ENCODE measurements around the gene KCNMA1.

The KCNMA1 gene

GRCh38 chr10:77190291-77190690, 447.3 kb downstream of the KCNMA1 start:
- WGBS, 2 experiments, result 85 to 95% methylated on average over 1 of the region's 1 CpG
- H3K4me1 ChIP-seq (ENCODE audit: control insufficient read depth, insufficient read depth, low read length), result no peaks in the 10 kb centered on the region
- no peaks in the 10 kb centered on the region for H3K9me3 ChIP-seq (ENCODE audit: control insufficient read depth, low read length)
- H3K27ac ChIP-seq (ENCODE audit: insufficient read depth, low read depth, low read length, poor library complexity, severe bottlenecking), result no peak overlapping the region
- no peak overlapping the region for H3K4me3 ChIP-seq (ENCODE audit: insufficient read depth, low read depth, low read length)
- H3K27me3 ChIP-seq (ENCODE audit: control insufficient read depth, insufficient read depth, low read length, poor library complexity, severe bottlenecking), result no peaks in the 10 kb centered on the region
- H3K36me3 ChIP-seq (ENCODE audit: control insufficient read depth, insufficient read depth, low read length), result no peaks in the 10 kb centered on the region

- WGBS, 2 experiments, result 91 to 94% methylated on average over 3 to 4 of the region's 4 CpGs
- no peaks in the 10 kb centered on the region for H3K4me1 ChIP-seq (ENCODE audit: control insufficient read depth, insufficient read depth, low read length)
- no peak overlapping the region for H3K27ac ChIP-seq (ENCODE audit: insufficient read depth, low read depth, low read length, poor library complexity, severe bottlenecking)
- H3K36me3 ChIP-seq (ENCODE audit: control insufficient read depth, insufficient read depth, low read length), result no peaks in the 10 kb centered on the region
- H3K27me3 ChIP-seq (ENCODE audit: control insufficient read depth, insufficient read depth, low read length, poor library complexity, severe bottlenecking), result no peaks in the 10 kb centered on the region
- no peaks in the 10 kb centered on the region for H3K9me3 ChIP-seq (ENCODE audit: control insufficient read depth, low read length)
- no peak overlapping the region for H3K4me3 ChIP-seq (ENCODE audit: insufficient read depth, low read depth, low read length)
These were observed 448.1 kb downstream of the KCNMA1 start for GRCh38 chr10:77189520-77189919.

GRCh38 chr10:77189075-77189474, 448.5 kb downstream of the KCNMA1 start:
- H3K27me3 ChIP-seq (ENCODE audit: control insufficient read depth, insufficient read depth, low read length, poor library complexity, severe bottlenecking), result no peaks in the 10 kb centered on the region
- no peak overlapping the region for H3K4me3 ChIP-seq (ENCODE audit: insufficient read depth, low read depth, low read length)
- no peaks in the 10 kb centered on the region for H3K4me1 ChIP-seq (ENCODE audit: control insufficient read depth, insufficient read depth, low read length)
- H3K36me3 ChIP-seq (ENCODE audit: control insufficient read depth, insufficient read depth, low read length), result no peaks in the 10 kb centered on the region
- H3K9me3 ChIP-seq (ENCODE audit: control insufficient read depth, low read length), result no peaks in the 10 kb centered on the region
- 93 to 96% methylated on average over 4 of the region's 4 CpGs for WGBS, 2 experiments
- no peak overlapping the region for H3K27ac ChIP-seq (ENCODE audit: insufficient read depth, low read depth, low read length, poor library complexity, severe bottlenecking)

- no peaks in the 10 kb centered on the region for H3K27me3 ChIP-seq (ENCODE audit: control insufficient read depth, insufficient read depth, low read length, poor library complexity, severe bottlenecking)
- no peaks in the 10 kb centered on the region for H3K4me1 ChIP-seq (ENCODE audit: control insufficient read depth, insufficient read depth, low read length)
- no peak overlapping the region for H3K27ac ChIP-seq (ENCODE audit: insufficient read depth, low read depth, low read length, poor library complexity, severe bottlenecking)
- H3K9me3 ChIP-seq (ENCODE audit: control insufficient read depth, low read length), result no peaks in the 10 kb centered on the region
- no peaks in the 10 kb centered on the region for H3K36me3 ChIP-seq (ENCODE audit: control insufficient read depth, insufficient read depth, low read length)
- H3K4me3 ChIP-seq (ENCODE audit: insufficient read depth, low read depth, low read length), result no peak overlapping the region
These were observed 449.1 kb downstream of the KCNMA1 start for GRCh38 chr10:77188521-77188920.

GRCh38 chr10:77188000-77188395, 449.6 kb downstream of the KCNMA1 start:
- WGBS, 2 experiments, result 100% methylated on average over 1 of the region's 1 CpG; no CpG with 5 or more reads in 1 of the 2 experiments

GRCh38 chr10:77187376-77187999, 450.1 kb downstream of the KCNMA1 start:
- Histone ChIP-seq H3K4me1 (ENCODE audit: control insufficient read depth, insufficient read depth, low read length) (no peaks in the 10 kb centered on the region), H3K27ac (ENCODE audit: insufficient read depth, low read depth, low read length, poor library complexity, severe bottlenecking) (no peak overlapping the region), H3K27me3 (ENCODE audit: control insufficient read depth, insufficient read depth, low read length, poor library complexity, severe bottlenecking) (no peaks in the 10 kb centered on the region), H3K36me3 (ENCODE audit: control insufficient read depth, insufficient read depth, low read length) (no peaks in the 10 kb centered on the region), H3K4me3 (ENCODE audit: insufficient read depth, low read depth, low read length) (no peak overlapping the region), H3K9me3 (ENCODE audit: control insufficient read depth, low read length) (no peaks in the 10 kb centered on the region)
- WGBS, 2 experiments, result 92 to 95% methylated on average over 9 of the region's 9 CpGs

More at GRCh38 chr10:77188000-77188395, 449.6 kb downstream of the KCNMA1 start:
- no peaks in the 10 kb centered on the region for H3K4me1 ChIP-seq (ENCODE audit: control insufficient read depth, insufficient read depth, low read length)
- no peaks in the 10 kb centered on the region for H3K27me3 ChIP-seq (ENCODE audit: control insufficient read depth, insufficient read depth, low read length, poor library complexity, severe bottlenecking)
- no peaks in the 10 kb centered on the region for H3K36me3 ChIP-seq (ENCODE audit: control insufficient read depth, insufficient read depth, low read length)
- H3K4me3 ChIP-seq (ENCODE audit: insufficient read depth, low read depth, low read length), result no peak overlapping the region
- H3K9me3 ChIP-seq (ENCODE audit: control insufficient read depth, low read length), result no peaks in the 10 kb centered on the region
- no peak overlapping the region for H3K27ac ChIP-seq (ENCODE audit: insufficient read depth, low read depth, low read length, poor library complexity, severe bottlenecking)

- 94% methylated on average over 3 of the region's 3 CpGs for WGBS, 2 experiments
These were observed 450.7 kb downstream of the KCNMA1 start for GRCh38 chr10:77186936-77187335.

GRCh38 chr10:77185696-77186095, 451.9 kb downstream of the KCNMA1 start:
- no peaks in the 10 kb centered on the region for H3K36me3 ChIP-seq (ENCODE audit: control insufficient read depth, insufficient read depth, low read length)

More at GRCh38 chr10:77186936-77187335, 450.7 kb downstream of the KCNMA1 start:
- Histone ChIP-seq H3K36me3 (ENCODE audit: control insufficient read depth, insufficient read depth, low read length) (no peaks in the 10 kb centered on the region), H3K27ac (ENCODE audit: insufficient read depth, low read depth, low read length, poor library complexity, severe bottlenecking) (no peak overlapping the region), H3K4me1 (ENCODE audit: control insufficient read depth, insufficient read depth, low read length) (no peaks in the 10 kb centered on the region), H3K4me3 (ENCODE audit: insufficient read depth, low read depth, low read length) (no peak overlapping the region), H3K9me3 (ENCODE audit: control insufficient read depth, low read length) (no peaks in the 10 kb centered on the region), H3K27me3 (ENCODE audit: control insufficient read depth, insufficient read depth, low read length, poor library complexity, severe bottlenecking) (no peaks in the 10 kb centered on the region)

GRCh38 chr10:77182803-77183202, 454.8 kb downstream of the KCNMA1 start:
- no peak overlapping the region for H3K27ac ChIP-seq (ENCODE audit: insufficient read depth, low read depth, low read length, poor library complexity, severe bottlenecking)
- H3K9me3 ChIP-seq (ENCODE audit: control insufficient read depth, low read length), result no peaks in the 10 kb centered on the region
- H3K4me3 ChIP-seq (ENCODE audit: insufficient read depth, low read depth, low read length), result no peak overlapping the region
- H3K27me3 ChIP-seq (ENCODE audit: control insufficient read depth, insufficient read depth, low read length, poor library complexity, severe bottlenecking), result no peaks in the 10 kb centered on the region
- H3K4me1 ChIP-seq (ENCODE audit: control insufficient read depth, insufficient read depth, low read length), result no peaks in the 10 kb centered on the region
- no peaks in the 10 kb centered on the region for H3K36me3 ChIP-seq (ENCODE audit: control insufficient read depth, insufficient read depth, low read length)
- 93 to 100% methylated on average over 1 of the region's 1 CpG for WGBS, 2 experiments

More at GRCh38 chr10:77185696-77186095, 451.9 kb downstream of the KCNMA1 start:
- 54 to 60% methylated on average over 2 of the region's 2 CpGs for WGBS, 2 experiments
- Histone ChIP-seq H3K27me3 (ENCODE audit: control insufficient read depth, insufficient read depth, low read length, poor library complexity, severe bottlenecking) (no peaks in the 10 kb centered on the region), H3K4me1 (ENCODE audit: control insufficient read depth, insufficient read depth, low read length) (no peaks in the 10 kb centered on the region), H3K27ac (ENCODE audit: insufficient read depth, low read depth, low read length, poor library complexity, severe bottlenecking) (no peak overlapping the region), H3K4me3 (ENCODE audit: insufficient read depth, low read depth, low read length) (no peak overlapping the region), H3K9me3 (ENCODE audit: control insufficient read depth, low read length) (no peaks in the 10 kb centered on the region)

- 90 to 92% methylated on average over 2 of the region's 2 CpGs for WGBS, 2 experiments
- Histone ChIP-seq H3K27me3 (ENCODE audit: control insufficient read depth, insufficient read depth, low read length, poor library complexity, severe bottlenecking) (no peaks in the 10 kb centered on the region), H3K4me3 (ENCODE audit: insufficient read depth, low read depth, low read length) (no peak overlapping the region), H3K36me3 (ENCODE audit: control insufficient read depth, insufficient read depth, low read length) (no peaks in the 10 kb centered on the region), H3K9me3 (ENCODE audit: control insufficient read depth, low read length) (no peaks in the 10 kb centered on the region), H3K27ac (ENCODE audit: insufficient read depth, low read depth, low read length, poor library complexity, severe bottlenecking) (no peak overlapping the region), H3K4me1 (ENCODE audit: control insufficient read depth, insufficient read depth, low read length) (no peaks in the 10 kb centered on the region)
These were observed 456.8 kb downstream of the KCNMA1 start for GRCh38 chr10:77180794-77181193.

- WGBS, 2 experiments, result 83 to 93% methylated on average over 1 to 2 of the region's 2 CpGs
- Histone ChIP-seq H3K36me3 (ENCODE audit: control insufficient read depth, insufficient read depth, low read length) (no peaks in the 10 kb centered on the region), H3K4me1 (ENCODE audit: control insufficient read depth, insufficient read depth, low read length) (no peaks in the 10 kb centered on the region), H3K4me3 (ENCODE audit: insufficient read depth, low read depth, low read length) (no peak overlapping the region), H3K9me3 (ENCODE audit: control insufficient read depth, low read length) (no peaks in the 10 kb centered on the region), H3K27ac (ENCODE audit: insufficient read depth, low read depth, low read length, poor library complexity, severe bottlenecking) (no peak overlapping the region), H3K27me3 (ENCODE audit: control insufficient read depth, insufficient read depth, low read length, poor library complexity, severe bottlenecking) (no peaks in the 10 kb centered on the region)
These were observed 457.5 kb downstream of the KCNMA1 start for GRCh38 chr10:77180104-77180503.

Measured in ectodermal cell (in vitro differentiated cells).